GM06990 (cell line): ENCODE data around the gene CCND1.
A peak's percentile ranks its signal among the peaks of the same experiment; 100 is the strongest.

ENCODE experiments used
- DNase-seq: peaks from one replicate; pipeline ENCODE4 v3.0.0-alpha.2; 2011; ENCODE audit not compliant: insufficient read length; ENCODE audit errors: extremely low read depth
- H3K27me3 ChIP-seq: replicated peaks from 2 replicates; pipeline ENCODE4 v1.6.0; 2011; ENCODE audit warnings: low read length; ENCODE audit not compliant: control insufficient read depth, insufficient read depth
- H3K36me3 ChIP-seq: 2 replicates; pipeline ENCODE4 v1.5.1; 2011; ENCODE audit warnings: low read length; ENCODE audit not compliant: control insufficient read depth, insufficient read depth
- H3K4me3 ChIP-seq: replicated peaks from 2 replicates; pipeline ENCODE4 v1.5.1; 2011; ENCODE audit warnings: low read depth, mild to moderate bottlenecking, control low read depth, low read length
- CTCF ChIP-seq: IDR thresholded peaks from 2 replicates; pipeline ENCODE4 v1.5.1; 2011; ENCODE audit warnings: low read length, control low read depth, mild to moderate bottlenecking, inconsistent platforms; ENCODE audit not compliant: insufficient read depth, poor library complexity, severe bottlenecking

Gene CCND1

GRCh38 chr11:69667619-69668604 lies 27.0 kb downstream of the CCND1 start:
- no peak for DNase-seq
- Histone ChIP-seq H3K4me3 (no peak overlapping the region), H3K27me3 (no peaks in the 10 kb centered on the region), H3K36me3 (peaks cover 15% of the 10 kb centered on the region)
- no peak for TF ChIP-seq CTCF

DNA sequence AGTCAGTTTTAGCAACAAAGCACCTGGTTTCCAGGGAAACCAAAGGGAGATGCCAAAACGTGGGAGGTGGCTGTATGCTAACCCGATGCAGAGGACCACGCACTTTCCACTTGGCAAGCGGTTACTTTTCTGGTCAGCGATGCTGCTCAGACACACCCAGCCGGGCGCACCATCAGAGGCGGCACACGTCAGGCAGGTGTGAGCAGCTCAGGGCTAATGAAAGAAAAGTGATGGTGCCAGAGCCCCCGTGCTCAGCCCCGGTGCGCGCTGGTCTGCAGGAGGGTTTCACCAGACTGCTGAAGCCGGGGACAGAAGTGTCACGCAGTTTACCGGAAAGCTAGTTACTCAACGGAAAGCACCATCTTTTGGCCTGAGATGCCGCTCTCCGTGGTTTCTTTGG lies 28.5 kb downstream of the CCND1 start:
- no peak for DNase-seq
- no peak for TF ChIP-seq CTCF
- Histone ChIP-seq H3K36me3 (peaks cover 10% of the 10 kb centered on the region), H3K4me3 (no peak overlapping the region), H3K27me3 (no peaks in the 10 kb centered on the region)

DNA sequence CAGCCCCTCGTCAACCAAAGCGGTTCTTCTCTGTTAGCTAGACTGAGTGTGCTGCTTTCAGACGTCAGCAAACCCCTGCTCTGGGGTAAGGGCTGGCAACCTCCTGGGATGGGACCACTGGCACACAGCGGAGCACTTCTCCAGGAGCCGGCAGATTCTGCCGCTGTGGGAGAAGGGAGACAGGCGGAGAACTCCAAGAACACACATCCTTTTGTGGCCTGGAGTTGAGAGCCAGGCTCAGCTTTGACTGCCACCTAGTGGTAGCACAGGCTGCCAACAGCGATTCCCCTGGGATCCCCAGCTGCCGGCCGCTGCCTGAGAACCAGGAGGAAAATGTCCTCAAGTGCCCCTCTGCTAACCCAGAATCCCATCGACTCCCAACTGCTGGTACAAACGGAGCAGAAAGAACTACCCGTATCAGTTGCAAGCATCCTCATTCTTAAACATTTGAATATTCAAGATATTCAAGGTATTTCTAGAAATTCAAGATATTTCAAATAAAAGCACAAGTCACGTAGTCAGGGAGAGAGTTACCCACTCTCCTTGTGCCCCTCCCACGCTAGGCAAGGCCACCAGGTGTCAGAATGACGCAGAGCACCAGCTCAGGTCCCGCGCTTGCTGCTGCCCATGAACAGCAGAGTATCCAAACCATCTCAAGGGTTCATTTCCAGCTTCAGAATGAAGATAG lies 29.3 kb downstream of the CCND1 start:
- Histone ChIP-seq H3K27me3 (no peaks in the 10 kb centered on the region), H3K36me3 (peaks cover 9% of the 10 kb centered on the region), H3K4me3 (no peak overlapping the region)
- peak; percentile 92 for TF ChIP-seq CTCF
- DNase-seq, result peak; percentile 56

- Histone ChIP-seq H3K36me3 (peaks cover 7% of the 10 kb centered on the region), H3K4me3 (no peak overlapping the region), H3K27me3 (no peaks in the 10 kb centered on the region)
- DNase-seq, result no peak
- no peak for TF ChIP-seq CTCF
These were observed 30.9 kb downstream of the CCND1 start for GRCh38 chr11:69671734-69672465.

DNA sequence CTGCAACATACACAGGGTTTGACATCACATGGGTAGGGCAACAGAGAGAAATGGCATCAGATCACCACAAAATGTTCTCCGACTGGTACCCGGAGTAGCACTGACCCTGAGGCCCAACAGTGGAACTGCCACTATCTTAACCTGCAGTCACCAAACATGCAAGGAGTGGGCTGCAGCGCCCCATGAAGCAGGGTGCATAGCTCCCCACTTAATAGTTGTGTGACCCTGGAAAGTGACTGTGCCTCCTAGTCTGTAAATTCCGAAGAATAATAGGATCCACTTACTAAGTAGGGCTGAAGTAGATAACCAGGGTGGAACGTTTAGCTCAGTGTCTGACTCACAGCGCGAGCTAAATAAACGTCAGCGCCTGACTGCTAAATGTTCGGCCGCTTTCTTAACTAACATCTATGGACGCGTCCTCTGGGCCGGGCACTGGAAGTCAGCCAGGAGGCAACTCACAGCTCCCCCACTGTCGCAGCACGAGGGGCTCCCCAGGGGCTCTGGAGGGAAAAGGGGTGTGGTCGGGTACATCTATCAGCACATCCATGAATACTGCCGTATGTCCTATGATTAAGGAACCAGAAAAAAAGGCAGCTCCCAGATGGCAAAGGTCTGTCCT lies 33.4 kb downstream of the CCND1 start:
- Histone ChIP-seq H3K27me3 (no peaks in the 10 kb centered on the region), H3K36me3 (peaks cover 5% of the 10 kb centered on the region), H3K4me3 (peak overlapping the region; percentile 90)
- no peak for TF ChIP-seq CTCF
- no peak for DNase-seq
